Progenitor cell of endocrine pancreas (in vitro differentiated cells): ENCODE results near the gene MPDU1. TPM values are rescaled to one million over a fixed set of nuclear protein-coding genes. Genes with fewer than 3 reads are reported as not detected.

Experiments
- DNase-seq: peaks from one replicate; pipeline ENCODE4 v3.0.0; 2021; ENCODE audit warnings: low spot score; ENCODE audit not compliant: unreplicated experiment
- H3K27ac Mint-ChIP-seq: 2 replicates; pipeline ENCODE4 v1.8.0; 2021; ENCODE audit warnings: mild to moderate bottlenecking, moderate library complexity, mixed read lengths
- H3K27me3 Mint-ChIP-seq: 2 replicates; pipeline ENCODE4 v1.8.0; 2021; ENCODE audit warnings: mixed read lengths
- H3K36me3 Mint-ChIP-seq: 2 replicates; pipeline ENCODE4 v1.8.0; 2022; ENCODE audit warnings: mixed read lengths; ENCODE audit not compliant: insufficient read depth
- H3K4me1 Mint-ChIP-seq: 2 replicates; pipeline ENCODE4 v1.8.0; 2021; ENCODE audit warnings: low read depth, mixed read lengths
- H3K4me3 Mint-ChIP-seq: 2 replicates; pipeline ENCODE4 v1.8.0; 2021; ENCODE audit warnings: low read depth, mild to moderate bottlenecking, moderate library complexity, mixed read lengths
- H3K9me3 Mint-ChIP-seq: 2 replicates; pipeline ENCODE4 v1.8.0; 2021; ENCODE audit warnings: low read depth, mixed read lengths
- CTCF ChIP-seq: fragments of 200-600 bp; sonication (generic); IDR thresholded peaks from one replicate; pipeline ENCODE4 v1.5.0; 2021; ENCODE audit warnings: antibody characterized with exemption, mild to moderate bottlenecking; ENCODE audit not compliant: unreplicated experiment
- total RNA-seq: library from RNA; stranded (reverse); gene quantifications from 2 replicates; pipeline ENCODE4 v1.2.1, GENCODE V29; 2021

Gene MPDU1
- total RNA-seq, 1 donor from 2014 or later = 71.9 TPM

GRCh38 chr17:7626956-7627249, 43.3 kb downstream of the MPDU1 start:
- H3K4me1 Mint-ChIP-seq = peaks cover 18% of the 10 kb centered on the region
- peak overlapping the region; percentile 99 for H3K27ac Mint-ChIP-seq
- peaks cover 5% of the 10 kb centered on the region for H3K36me3 Mint-ChIP-seq
- TF ChIP-seq CTCF = no peak
- H3K4me3 Mint-ChIP-seq = peak overlapping the region; percentile 93
- DNase-seq = no peak
- H3K27me3 Mint-ChIP-seq = no peaks in the 10 kb centered on the region
- H3K9me3 Mint-ChIP-seq = no peaks in the 10 kb centered on the region

GRCh38 chr17:7627250-7628121, 43.8 kb downstream of the MPDU1 start, which contains the start of gene SAT2:
SAT2 (minus strand) TSS chr17:7627821; CDS start chr17:7627635, 186 bp downstream.
- peak within 1 kb of the TSS; percentile 93 for H3K4me3 Mint-ChIP-seq
- peaks cover 20% of the 10 kb centered on the region for H3K4me1 Mint-ChIP-seq
- no peak for TF ChIP-seq CTCF
- no peaks in the 10 kb centered on the region for H3K27me3 Mint-ChIP-seq
- no peaks in the 10 kb centered on the region for H3K9me3 Mint-ChIP-seq
- DNase-seq = peak; percentile 87
- peak within 1 kb of the TSS; percentile 99 for H3K27ac Mint-ChIP-seq
- peaks cover 5% of the 10 kb centered on the region for H3K36me3 Mint-ChIP-seq

GRCh38 chr17:7629939-7630571, 46.4 kb downstream of the MPDU1 start, which contains the start of gene SHBG:
SHBG (plus strand) TSS chr17:7630135; CDS start chr17:7630173, 38 bp downstream.
- Mint-ChIP-seq H3K27me3 (no peaks in the 10 kb centered on the region), H3K27ac (peak within 1 kb of the TSS; percentile 83), H3K4me3 (no peak within 1 kb of the TSS), H3K9me3 (no peaks in the 10 kb centered on the region), H3K4me1 (peaks cover 20% of the 10 kb centered on the region), H3K36me3 (peaks cover 3% of the 10 kb centered on the region)
- TF ChIP-seq CTCF = no peak
- DNase-seq = no peak

GRCh38 chr17:7631398-7632380, 48.0 kb downstream of the MPDU1 start:
- Mint-ChIP-seq H3K4me1 (peaks cover 16% of the 10 kb centered on the region), H3K9me3 (no peaks in the 10 kb centered on the region), H3K4me3 (no peak overlapping the region), H3K27ac (peak overlapping the region; percentile 20), H3K36me3 (no peaks in the 10 kb centered on the region), H3K27me3 (no peaks in the 10 kb centered on the region)
- no peak for TF ChIP-seq CTCF
- no peak for DNase-seq

GRCh38 chr17:7632492-7632894, 48.8 kb downstream of the MPDU1 start:
- H3K9me3 Mint-ChIP-seq = no peaks in the 10 kb centered on the region
- DNase-seq = no peak
- H3K4me3 Mint-ChIP-seq = no peak overlapping the region
- no peaks in the 10 kb centered on the region for H3K36me3 Mint-ChIP-seq
- TF ChIP-seq CTCF = peak; percentile 48
- peaks cover 13% of the 10 kb centered on the region for H3K4me1 Mint-ChIP-seq
- no peaks in the 10 kb centered on the region for H3K27me3 Mint-ChIP-seq
- H3K27ac Mint-ChIP-seq = no peak overlapping the region
